ENCODE results near the gene HORMAD2.

The HORMAD2 gene

GRCh38 chr22:30113494-30113893, 33.2 kb downstream of the HORMAD2 start:
- no peak for DNase-seq

GRCh38 chr22:30114361-30114760, 34.1 kb downstream of the HORMAD2 start:
- no peak for DNase-seq

GRCh38 chr22:30115705-30116104, 35.4 kb downstream of the HORMAD2 start:
- DNase-seq: no peak

GRCh38 chr22:30116362-30117117, 36.3 kb downstream of the HORMAD2 start:
- no peak for DNase-seq

- no peak for DNase-seq
Observed at GRCh38 chr22:30117256-30117655, 37.0 kb downstream of the HORMAD2 start.

- DNase-seq: no peak
Observed at GRCh38 chr22:30118291-30118690, 38.0 kb downstream of the HORMAD2 start.

GRCh38 chr22:30121960-30122359, 41.7 kb downstream of the HORMAD2 start:
- no peak for DNase-seq

GRCh38 chr22:30123463-30123862, 43.2 kb downstream of the HORMAD2 start:
- no peak for DNase-seq

GRCh38 chr22:30127749-30128166, 47.5 kb downstream of the HORMAD2 start:
- DNase-seq: no peak

GRCh38 chr22:30128511-30128910, 48.2 kb downstream of the HORMAD2 start:
- DNase-seq: no peak

- DNase-seq: no peak
Observed at GRCh38 chr22:30129636-30130035, 49.4 kb downstream of the HORMAD2 start.

GRCh38 chr22:30132290-30132996, 52.2 kb downstream of the HORMAD2 start:
- DNase-seq: no peak

GRCh38 chr22:30140414-30140813, 60.1 kb downstream of the HORMAD2 start:
- no peak for DNase-seq

GRCh38 chr22:30143265-30143664, 63.0 kb downstream of the HORMAD2 start:
- no peak for DNase-seq

- DNase-seq: no peak
Observed at GRCh38 chr22:30144391-30144790, 64.1 kb downstream of the HORMAD2 start.

- peak in 1 of 2 donors; percentile 66 for DNase-seq
Observed at GRCh38 chr22:30150212-30150611, 69.9 kb downstream of the HORMAD2 start.

- DNase-seq: no peak
Observed at GRCh38 chr22:30158277-30158676, 78.0 kb downstream of the HORMAD2 start.

GRCh38 chr22:30158744-30159500, 78.7 kb downstream of the HORMAD2 start:
- DNase-seq: no peak

GRCh38 chr22:30159561-30160353, 79.5 kb downstream of the HORMAD2 start:
- DNase-seq: no peak

- no peak for DNase-seq
Observed at GRCh38 chr22:30161051-30161469, 80.8 kb downstream of the HORMAD2 start.

GRCh38 chr22:30167296-30167695, 87.0 kb downstream of the HORMAD2 start:
- DNase-seq: no peak

- DNase-seq: no peak
Observed at GRCh38 chr22:30167734-30168133, 87.5 kb downstream of the HORMAD2 start.

GRCh38 chr22:30169002-30169401, 88.7 kb downstream of the HORMAD2 start:
- DNase-seq: peak in 1 of 2 donors; percentile 67
